K562 (cell line): ENCODE results near the gene CPLX3.

Experiments
- CBX3 ChIP-seq, 2 experiments: IDR thresholded peaks; 1 replicate in 1 of 2; 2 replicates in 1 of 2; pipeline ENCODE4 v1.6.1; 2012; ENCODE audit warnings: inconsistent platforms in 2 of 2, low read length in 2 of 2, borderline replicate concordance in 1 of 2, control low read depth in 1 of 2
- NBN ChIP-seq: fragments of 450-650 bp; IDR thresholded peaks from 2 replicates; pipeline ENCODE4 v1.6.1; 2016; ENCODE audit warnings: low read depth, mild to moderate bottlenecking
- PREB ChIP-seq: sonication (generic); formaldehyde crosslinking; IDR thresholded peaks from 2 replicates; pipeline ENCODE4 v1.8.1; 2023; ENCODE audit warnings: mild to moderate bottlenecking, missing genetic modification reagents
- ZBTB26 ChIP-seq: fragments of 450-650 bp; formaldehyde crosslinking; IDR thresholded peaks from 2 replicates; pipeline ENCODE4 v1.4.0; 2022; ENCODE audit warnings: missing genetic modification characterization

DNA sequence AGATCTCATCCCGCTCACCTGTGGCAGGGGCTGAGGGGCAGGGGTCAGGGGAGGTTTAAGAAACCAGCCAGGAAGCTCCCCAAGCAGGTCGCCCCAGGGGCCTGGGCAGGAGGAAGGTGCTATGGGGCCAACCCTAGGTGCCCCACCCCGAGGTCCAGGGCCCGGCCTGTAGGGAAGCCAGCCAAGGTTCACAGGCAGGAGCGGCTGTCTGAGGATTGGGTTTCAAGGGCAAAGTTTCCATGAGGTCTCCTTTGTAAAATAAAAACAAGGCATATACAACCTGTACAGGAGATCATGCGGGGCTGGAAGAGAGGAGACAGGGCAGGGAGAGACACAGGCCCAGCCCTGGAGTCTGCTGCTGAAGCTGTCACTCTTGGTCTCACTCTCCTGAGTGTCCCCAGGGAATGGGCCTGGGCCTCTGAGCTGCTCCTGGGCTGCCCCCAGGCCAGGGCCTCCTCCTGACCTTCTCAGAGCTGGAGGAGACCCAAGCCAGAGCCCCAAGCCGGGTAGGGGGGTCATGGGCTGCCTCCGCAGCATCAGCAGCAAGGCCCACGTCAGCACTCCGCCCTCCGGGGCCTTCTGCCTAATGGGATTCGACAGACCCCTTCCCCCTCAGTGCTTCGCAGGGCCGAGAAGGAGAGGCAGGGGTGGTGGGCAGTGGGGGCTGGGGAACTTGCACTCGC is 5.5 kb downstream of the CPLX3 start:
- TF ChIP-seq CBX3 (IDR thresholded peaks at IDR 0.05; ENCODE audit: borderline replicate concordance in 1 of 2, low read length in 2 of 2) (no peak), NBN (no peak), ZBTB26 (CRISPR knock-in tag) (no peak), PREB (no peak)
